T-cell (primary cell): ENCODE results near the gene PDZRN3. TPM values are rescaled to one million over a fixed set of nuclear protein-coding genes. Genes with fewer than 3 reads are reported as not detected.

ENCODE experiments used
- ATAC-seq, 4 experiments: fragments of 200-7000 bp in 3 of 4; fragments of 150-1000 bp in 1 of 4; cut with Tn5 transposase; replicated peaks in 1 of 4; 1 replicate in 3 of 4; 2 replicates in 1 of 4; pipeline ENCODE4 v1.10.0; 2021; ENCODE audit warnings: moderate library complexity in 3 of 4, mild to moderate bottlenecking in 2 of 4, moderate number of reproducible peaks in 1 of 4
- CTCF ChIA-PET, 2 donors: fragments of 300-600 bp; sonication (Branson Sonifier 250); formaldehyde crosslinking; loops; one replicate each; lab custom pipeline; 2022; ENCODE audit warnings: antibody characterized with exemption in 2 of 2; lab: Charles Lee
- POLR2A ChIA-PET, 2 donors: fragments of 300-600 bp; sonication (Branson Sonifier 250); formaldehyde crosslinking; loops; one replicate each; lab custom pipeline; 2022; ENCODE audit warnings: antibody characterized with exemption in 2 of 2; lab: Charles Lee
- DNase-seq, 35 experiments: peaks; one replicate each; pipeline versions ENCODE4 v3.0.0 to v3.0.0-alpha.2; 2013 to 2023
- H3K27ac ChIP-seq: one replicate; pipeline ENCODE4 v1.5.1; 2013; ENCODE audit warnings: low read length
- H3K27me3 ChIP-seq, 2 experiments: replicated peaks in 1 of 2; 1 replicate in 1 of 2; 2 replicates in 1 of 2; pipeline versions ENCODE4 v1.6.1 to v1.7.0; 2013; ENCODE audit warnings: low read length in 1 of 2, mixed read lengths in 1 of 2; ENCODE audit not compliant: control insufficient read depth in 2 of 2, insufficient read depth in 2 of 2; ENCODE audit errors: extremely low read depth in 1 of 2
- H3K36me3 ChIP-seq, 2 donors: 1 replicate in 1 of 2; 2 replicates in 1 of 2; pipeline versions ENCODE4 v1.6.1 to v1.7.0; 2013; ENCODE audit warnings: low read length in 1 of 2; ENCODE audit not compliant: control insufficient read depth in 2 of 2, insufficient read depth in 1 of 2; ENCODE audit errors: extremely low read depth in 1 of 2
- H3K4me1 ChIP-seq, 2 experiments: 1 replicate in 1 of 2; 2 replicates in 1 of 2; pipeline versions ENCODE4 v1.6.1 to v1.7.0; 2013; ENCODE audit warnings: low read length in 2 of 2, mixed read lengths in 1 of 2; ENCODE audit not compliant: insufficient read depth in 2 of 2, control insufficient read depth in 1 of 2; ENCODE audit errors: extremely low read depth in 1 of 2
- H3K4me3 ChIP-seq, 2 donors: 1 replicate in 1 of 2; 2 replicates in 1 of 2; pipeline versions ENCODE4 v1.5.1 to v1.7.0; 2013; ENCODE audit warnings: mild to moderate bottlenecking in 2 of 2, low read length in 1 of 2, moderate library complexity in 1 of 2; ENCODE audit not compliant: control insufficient read depth in 1 of 2; ENCODE audit errors: extremely low read depth in 1 of 2
- H3K9me3 ChIP-seq: 2 replicates; pipeline ENCODE4 v1.7.0; 2013
- H3K27ac Mint-ChIP-seq, 2 donors: one replicate each; pipeline ENCODE4 v1.8.0; 2020 to 2021; ENCODE audit warnings: mild to moderate bottlenecking in 2 of 2, mixed read lengths in 2 of 2
- H3K27me3 Mint-ChIP-seq, 2 donors: one replicate each; pipeline ENCODE4 v1.8.0; 2021 to 2022; ENCODE audit warnings: mixed read lengths in 2 of 2
- H3K36me3 Mint-ChIP-seq: one replicate; pipeline ENCODE4 v1.8.0; 2021; ENCODE audit warnings: mixed read lengths
- H3K4me1 Mint-ChIP-seq, 3 donors: one replicate each; pipeline ENCODE4 v1.8.0; 2020 to 2022; ENCODE audit warnings: mixed read lengths in 3 of 3, mild to moderate bottlenecking in 1 of 3
- H3K4me3 Mint-ChIP-seq, 3 donors: one replicate each; pipeline ENCODE4 v1.8.0; 2020 to 2022; ENCODE audit warnings: mild to moderate bottlenecking in 3 of 3, mixed read lengths in 3 of 3, moderate library complexity in 3 of 3
- H3K9me3 Mint-ChIP-seq, 3 donors: one replicate each; pipeline ENCODE4 v1.8.0; 2020 to 2022; ENCODE audit warnings: mixed read lengths in 3 of 3
- WGBS: methylation state at CpG from one replicate; pipeline ENCODE4 v1.1.5; 2013; ENCODE audit warnings: missing lambda C conversion rate; ENCODE audit not compliant: insufficient coverage; 5-methylcytosine and 5-hydroxymethylcytosine counted together
- total RNA-seq, 35 experiments: library from RNA in 6 of 35; stranded (reverse) in 6 of 35; fragments of 120-200 nt in 1 of 35; gene quantifications; one replicate each; pipeline versions ENCODE4 v1.2.1 to v1.2.4 and lab custom pipeline; 2013 to 2026

Gene PDZRN3
- total RNA-seq, 5 donors from 2014 or later (not counting 1 experiment from before 2014, with no cell fraction given), result 0.16 to 0.73 (median 0.18) TPM; not detected in 2

DNA sequence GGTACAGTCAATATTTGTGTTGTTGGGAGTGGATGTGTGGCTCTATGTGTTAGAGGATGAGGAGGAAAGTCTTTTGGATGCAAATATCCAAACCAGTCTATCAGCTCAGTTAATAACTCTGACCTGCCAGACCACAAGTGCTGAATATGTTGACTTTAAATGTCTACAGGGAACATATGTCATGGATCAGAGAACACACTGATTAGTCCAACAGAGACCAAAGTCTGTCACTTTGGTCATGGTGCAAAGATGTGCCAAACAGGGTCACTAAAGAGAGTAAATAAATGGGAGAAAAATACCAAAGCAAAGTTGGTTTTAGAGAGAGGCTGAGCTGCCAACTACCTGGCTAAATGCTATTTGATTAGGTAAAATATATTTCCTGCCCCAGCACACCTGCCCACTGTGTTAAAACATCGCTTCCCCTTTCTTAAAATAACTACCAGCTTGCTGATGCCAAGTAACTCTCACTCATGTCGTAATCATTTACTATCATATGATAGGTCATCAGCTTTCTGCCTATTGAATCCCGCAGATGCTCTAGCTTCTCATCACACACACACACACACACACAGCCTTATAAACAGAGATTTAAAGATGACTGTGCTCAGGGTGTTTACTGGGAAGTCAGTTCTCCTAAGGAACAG is 173.3 kb downstream of the PDZRN3 start:
- CTCF ChIA-PET, result no interaction called here
- ATAC-seq (no peak), DNase-seq (no peak)
- Mint-ChIP-seq H3K9me3 (no peaks in the 10 kb centered on the region), H3K36me3 (no peaks in the 10 kb centered on the region), H3K27ac (no peak overlapping the region), H3K4me1 (no peaks in the 10 kb centered on the region), H3K4me3 (no peak overlapping the region), H3K27me3 (no peaks in the 10 kb centered on the region)
- 0% methylated on average over 1 of the region's 3 CpGs for WGBS
- Histone ChIP-seq H3K27me3 (peaks cover 0 to 2% of the 10 kb centered on the region in 2 experiments), H3K9me3 (no peaks in the 10 kb centered on the region), H3K4me3 (no peak overlapping the region), H3K4me1 (no peaks in the 10 kb centered on the region), H3K27ac (no peak overlapping the region), H3K36me3 (no peaks in the 10 kb centered on the region)
- POLR2A ChIA-PET, result no interaction called here

DNA sequence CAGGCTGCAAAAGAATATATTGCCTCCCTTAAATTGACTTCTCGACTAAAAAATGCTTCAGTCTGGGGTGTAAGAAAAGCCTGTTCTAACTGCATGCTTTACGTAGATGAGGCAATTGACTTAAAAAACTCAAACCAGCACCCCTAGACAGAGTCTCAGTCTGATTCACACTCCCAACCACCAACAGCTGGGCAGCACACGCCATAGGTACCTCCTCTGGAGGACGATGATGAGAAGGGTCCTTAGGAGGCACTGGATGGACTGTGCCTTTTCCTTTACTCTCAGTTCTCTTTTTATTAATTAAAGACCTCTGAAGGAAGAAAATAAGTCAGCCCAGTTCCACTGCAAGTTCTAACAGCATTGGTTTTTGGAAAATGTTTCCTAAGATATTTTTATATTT is 175.0 kb downstream of the PDZRN3 start:
- H3K36me3 Mint-ChIP-seq, result no peaks in the 10 kb centered on the region
- no peak overlapping the region for H3K4me3 Mint-ChIP-seq

DNA sequence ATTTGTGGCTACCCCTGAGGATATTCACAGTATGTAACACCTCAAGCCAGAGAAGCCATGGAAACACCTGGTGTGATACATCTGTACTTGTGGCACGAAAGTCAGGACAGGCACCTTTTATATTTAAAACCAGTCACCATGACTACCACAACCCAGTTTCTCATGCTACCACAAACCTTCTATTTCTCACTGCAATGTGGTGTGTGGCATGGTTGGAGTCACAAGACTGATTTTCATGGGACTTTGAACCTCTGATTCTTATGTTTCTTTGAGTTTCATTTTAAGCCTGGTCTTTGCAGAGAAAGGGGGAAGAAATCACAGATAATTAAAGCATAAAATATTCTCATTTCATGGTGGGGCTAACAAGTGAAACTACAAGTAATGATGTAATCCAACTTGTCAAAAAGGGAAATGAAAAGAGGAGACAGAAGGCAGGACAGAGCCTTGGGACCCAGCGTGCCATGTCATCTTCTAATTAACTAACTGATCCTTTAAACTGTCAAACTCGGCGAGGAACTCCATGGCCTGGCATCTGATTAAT is 175.9 kb downstream of the PDZRN3 start:
- Histone ChIP-seq H3K4me3 (no peak overlapping the region), H3K27me3 (peaks cover 0 to 2% of the 10 kb centered on the region in 2 experiments), H3K27ac (no peak overlapping the region), H3K4me1 (no peaks in the 10 kb centered on the region), H3K9me3 (no peaks in the 10 kb centered on the region), H3K36me3 (no peaks in the 10 kb centered on the region)
- Mint-ChIP-seq H3K27me3 (peaks cover 0 to 4% of the 10 kb centered on the region in 2 donors), H3K4me3 (no peak overlapping the region), H3K4me1 (no peaks in the 10 kb centered on the region), H3K36me3 (no peaks in the 10 kb centered on the region), H3K27ac (no peak overlapping the region), H3K9me3 (no peaks in the 10 kb centered on the region)
- POLR2A ChIA-PET, result no interaction called here
- ATAC-seq (no peak), DNase-seq (no peak)
- CTCF ChIA-PET, result no interaction called here
- WGBS, result 100% methylated on average over 2 of the region's 4 CpGs

More for the DNA sequence above, 175.0 kb downstream of the PDZRN3 start:
- H3K4me3 ChIP-seq, result no peak overlapping the region
- no peaks in the 10 kb centered on the region for H3K27me3 Mint-ChIP-seq
- DNase-seq (no peak), ATAC-seq (no peak)
- H3K36me3 ChIP-seq, result no peaks in the 10 kb centered on the region
- H3K4me1 Mint-ChIP-seq, result no peaks in the 10 kb centered on the region
- CTCF ChIA-PET, result no interaction called here
- POLR2A ChIA-PET, result no interaction called here
- H3K27me3 ChIP-seq, result peaks cover 0 to 2% of the 10 kb centered on the region in 2 experiments
- H3K27ac Mint-ChIP-seq, result no peak overlapping the region
- H3K9me3 ChIP-seq, result no peaks in the 10 kb centered on the region
- H3K27ac ChIP-seq, result no peak overlapping the region
- H3K4me1 ChIP-seq, result no peaks in the 10 kb centered on the region
- 40% methylated on average over 1 of the region's 4 CpGs for WGBS
- no peaks in the 10 kb centered on the region for H3K9me3 Mint-ChIP-seq

DNA sequence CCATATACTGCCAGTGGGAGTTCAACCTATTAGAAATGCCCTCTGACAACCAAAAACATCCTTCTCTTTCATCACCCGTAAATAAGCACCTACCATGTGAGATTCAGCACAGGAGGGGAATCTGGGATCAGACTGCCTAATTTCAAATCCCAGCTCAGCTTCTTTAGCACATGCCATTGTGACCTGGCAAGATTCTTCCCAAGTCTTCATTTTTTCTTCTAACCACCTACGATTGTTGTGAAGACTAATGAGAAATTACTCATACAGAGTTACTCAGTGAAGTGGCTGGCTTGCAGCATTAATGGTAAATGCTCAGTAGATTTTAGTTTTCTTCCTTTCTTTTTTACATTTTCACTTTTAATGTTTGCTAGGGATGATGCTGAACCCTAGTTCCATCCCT is 176.7 kb downstream of the PDZRN3 start:
- H3K36me3 ChIP-seq, result no peaks in the 10 kb centered on the region
- DNase-seq, result no peak
- H3K36me3 Mint-ChIP-seq, result no peaks in the 10 kb centered on the region
- H3K4me1 ChIP-seq, result no peaks in the 10 kb centered on the region
- POLR2A ChIA-PET, result no interaction called here
- no peaks in the 10 kb centered on the region for H3K9me3 Mint-ChIP-seq
- H3K9me3 ChIP-seq, result no peaks in the 10 kb centered on the region
- H3K4me3 Mint-ChIP-seq, result no peak overlapping the region
- no peak overlapping the region for H3K4me3 ChIP-seq
- WGBS, result 86% methylated on average over 1 of the region's 2 CpGs
- no peak for ATAC-seq
- H3K27me3 Mint-ChIP-seq, result peaks cover 0 to 4% of the 10 kb centered on the region in 2 donors
- no peak overlapping the region for H3K27ac Mint-ChIP-seq
- H3K4me1 Mint-ChIP-seq, result no peaks in the 10 kb centered on the region
- no peak overlapping the region for H3K27ac ChIP-seq
- CTCF ChIA-PET, result no interaction called here
- H3K27me3 ChIP-seq, result peaks cover 0 to 2% of the 10 kb centered on the region in 2 experiments

DNA sequence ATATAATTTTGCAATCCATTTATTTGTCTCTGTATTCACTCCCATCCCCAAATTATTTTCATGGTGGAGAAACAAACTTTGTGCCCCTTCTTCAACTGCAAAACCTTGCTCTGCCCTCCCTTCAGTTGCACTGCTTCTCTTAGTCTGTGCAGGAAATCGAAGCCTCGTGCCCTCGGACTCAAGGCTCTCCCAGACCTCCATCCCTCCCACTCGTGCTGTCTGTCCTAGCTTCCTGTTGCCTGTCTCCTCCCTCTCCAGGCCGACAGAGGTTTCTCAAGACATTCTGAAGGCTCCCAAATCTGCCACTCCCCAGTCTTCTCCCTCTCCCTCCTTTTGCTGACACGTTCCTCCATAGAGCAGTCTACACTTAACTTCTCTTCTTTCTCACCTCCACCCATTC is 177.6 kb downstream of the PDZRN3 start:
- ChIA-PET POLR2A (no interaction called here), CTCF (no interaction called here)
- Histone ChIP-seq H3K9me3 (no peaks in the 10 kb centered on the region), H3K36me3 (no peaks in the 10 kb centered on the region), H3K4me1 (no peaks in the 10 kb centered on the region), H3K27ac (no peak overlapping the region), H3K4me3 (no peak overlapping the region), H3K27me3 (peaks cover 0 to 2% of the 10 kb centered on the region in 2 experiments)
- WGBS, result 42% methylated on average over 6 of the region's 6 CpGs
- no peak overlapping the region for H3K27ac Mint-ChIP-seq
- no peaks in the 10 kb centered on the region for H3K36me3 Mint-ChIP-seq
- peak in 1 of 4 experiments; percentile 39 for ATAC-seq
- H3K4me3 Mint-ChIP-seq, result no peak overlapping the region
- H3K4me1 Mint-ChIP-seq, result no peaks in the 10 kb centered on the region
- H3K27me3 Mint-ChIP-seq, result peaks cover 0 to 4% of the 10 kb centered on the region in 2 donors
- no peaks in the 10 kb centered on the region for H3K9me3 Mint-ChIP-seq
- DNase-seq, result no peak

DNA sequence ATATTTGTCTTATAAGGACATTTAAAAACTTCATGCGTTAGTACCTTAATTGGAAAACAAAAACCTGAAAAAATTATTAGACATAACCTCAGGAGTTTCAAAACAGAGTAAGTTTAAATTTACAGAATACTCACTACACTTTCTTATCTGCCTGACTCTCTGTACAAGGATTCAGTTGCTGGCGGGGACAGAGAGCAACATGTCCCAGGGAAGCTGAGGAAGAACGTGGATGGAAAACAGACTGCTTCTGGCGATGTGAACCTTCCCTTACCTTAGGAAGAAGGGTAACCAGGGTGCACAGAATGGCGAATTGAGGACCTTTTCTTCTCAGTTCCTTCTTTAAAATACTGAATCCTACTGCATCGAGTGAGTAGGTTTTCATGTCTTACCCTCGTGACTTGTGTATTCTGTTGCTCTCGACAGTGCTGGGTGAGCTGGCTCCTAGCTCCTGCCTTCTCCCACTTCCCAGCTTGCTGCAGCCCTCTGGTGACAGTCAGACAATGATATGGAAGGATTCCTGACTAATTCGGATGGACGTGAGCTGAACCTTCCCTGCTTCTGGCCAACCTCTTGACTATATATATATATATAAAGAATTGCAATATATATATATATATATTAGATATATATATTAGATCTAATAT is 178.2 kb downstream of the PDZRN3 start:
- H3K4me1 Mint-ChIP-seq, result no peaks in the 10 kb centered on the region
- no peak for DNase-seq
- no peak for ATAC-seq
- CTCF ChIA-PET, result no interaction called here
- 71% methylated on average over 5 of the region's 10 CpGs for WGBS
- peaks cover 0 to 4% of the 10 kb centered on the region in 2 donors for H3K27me3 Mint-ChIP-seq
- Histone ChIP-seq H3K9me3 (no peaks in the 10 kb centered on the region), H3K4me3 (no peak overlapping the region), H3K4me1 (no peaks in the 10 kb centered on the region), H3K27me3 (peaks cover 0 to 2% of the 10 kb centered on the region in 2 experiments), H3K27ac (no peak overlapping the region), H3K36me3 (no peaks in the 10 kb centered on the region)
- POLR2A ChIA-PET, result no interaction called here
- H3K4me3 Mint-ChIP-seq, result no peak overlapping the region
- H3K36me3 Mint-ChIP-seq, result no peaks in the 10 kb centered on the region
- no peak overlapping the region for H3K27ac Mint-ChIP-seq
- H3K9me3 Mint-ChIP-seq, result no peaks in the 10 kb centered on the region
